BE2C (cell line): ENCODE results near the gene TP53BP2.

Experiments
- DNase-seq: peaks from one replicate; pipeline ENCODE4 v3.0.0-alpha.2; 2020
- H3K27me3 ChIP-seq: fragments of 250-450 bp; sonication (Bioruptor Pico); 2 replicates; pipeline ENCODE4 v1.5.1; 2020; ENCODE audit warnings: mild to moderate bottlenecking
- H3K36me3 ChIP-seq: fragments of 250-450 bp; sonication (Bioruptor Pico); 2 replicates; pipeline ENCODE4 v1.5.1; 2020; ENCODE audit warnings: mild to moderate bottlenecking
- H3K4me1 ChIP-seq: fragments of 250-450 bp; sonication (Bioruptor Pico); 2 replicates; pipeline ENCODE4 v1.5.1; 2020
- H3K4me3 ChIP-seq: 2 replicates; pipeline ENCODE4 v1.5.1; 2011; ENCODE audit warnings: low read depth, low read length
- H3K9me3 ChIP-seq: fragments of 250-450 bp; sonication (Bioruptor Pico); 2 replicates; pipeline ENCODE4 v1.5.1; 2020
- CTCF ChIP-seq: IDR thresholded peaks from 2 replicates; pipeline ENCODE4 v1.5.1; 2012; ENCODE audit warnings: mild to moderate bottlenecking, low read depth, low read length

Gene TP53BP2

DNA sequence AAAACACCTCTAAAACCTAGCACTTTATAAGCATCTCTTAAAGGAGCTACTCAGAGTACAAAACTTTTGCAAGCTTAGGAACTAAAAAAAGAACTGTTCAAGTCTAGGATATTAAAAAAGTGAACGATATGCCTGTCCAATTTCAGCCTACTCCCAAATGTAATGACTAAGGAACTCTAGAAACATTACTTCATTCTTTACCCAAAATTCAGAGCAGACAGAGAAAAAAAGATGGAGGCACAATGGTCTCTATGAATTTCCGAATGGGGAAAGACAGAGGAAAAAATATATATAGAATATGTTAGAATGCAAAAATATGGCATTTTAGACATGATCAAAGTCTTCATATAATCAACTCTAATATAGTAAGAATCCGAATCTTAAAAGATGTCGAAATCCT is 61.2 kb downstream of the TP53BP2 start:
- Histone ChIP-seq H3K36me3 (peaks cover 24% of the 10 kb centered on the region), H3K27me3 (no peaks in the 10 kb centered on the region), H3K4me3 (no peak overlapping the region), H3K4me1 (no peaks in the 10 kb centered on the region), H3K9me3 (no peaks in the 10 kb centered on the region)
- no peak for DNase-seq
- no peak for TF ChIP-seq CTCF

DNA sequence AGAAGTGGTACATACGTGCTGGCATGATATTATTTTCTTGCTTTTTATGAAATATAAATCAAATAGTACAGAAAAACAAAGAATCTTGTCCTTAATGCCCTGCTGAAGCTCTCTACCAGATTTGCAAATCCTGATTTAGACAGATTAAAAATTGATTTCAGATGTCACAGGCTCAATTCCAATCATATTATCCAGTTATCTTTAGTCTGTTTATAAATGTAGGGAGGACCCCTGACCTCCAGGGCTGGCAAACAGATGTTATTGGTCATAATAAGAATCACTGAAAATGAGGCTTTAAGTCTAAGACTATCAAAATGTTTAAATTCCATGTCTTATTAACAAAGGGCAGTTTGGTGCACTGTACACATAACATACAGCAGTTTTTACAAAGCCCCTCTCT is 62.1 kb downstream of the TP53BP2 start:
- no peak for TF ChIP-seq CTCF
- no peak overlapping the region for H3K4me3 ChIP-seq
- no peaks in the 10 kb centered on the region for H3K4me1 ChIP-seq
- no peaks in the 10 kb centered on the region for H3K9me3 ChIP-seq
- no peak for DNase-seq
- H3K36me3 ChIP-seq: peaks cover 27% of the 10 kb centered on the region
- H3K27me3 ChIP-seq: no peaks in the 10 kb centered on the region

GRCh38 chr1:223780949-223781348 is 64.8 kb downstream of the TP53BP2 start:
- Histone ChIP-seq H3K27me3 (no peaks in the 10 kb centered on the region), H3K36me3 (peaks cover 43% of the 10 kb centered on the region), H3K9me3 (no peaks in the 10 kb centered on the region), H3K4me3 (no peak overlapping the region), H3K4me1 (no peaks in the 10 kb centered on the region)
- no peak for TF ChIP-seq CTCF
- DNase-seq: no peak

- Histone ChIP-seq H3K4me3 (no peak overlapping the region), H3K27me3 (no peaks in the 10 kb centered on the region), H3K36me3 (peaks cover 49% of the 10 kb centered on the region), H3K4me1 (no peaks in the 10 kb centered on the region), H3K9me3 (no peaks in the 10 kb centered on the region)
- no peak for DNase-seq
- no peak for TF ChIP-seq CTCF
Observed at GRCh38 chr1:223780318-223780717, 65.4 kb downstream of the TP53BP2 start.

DNA sequence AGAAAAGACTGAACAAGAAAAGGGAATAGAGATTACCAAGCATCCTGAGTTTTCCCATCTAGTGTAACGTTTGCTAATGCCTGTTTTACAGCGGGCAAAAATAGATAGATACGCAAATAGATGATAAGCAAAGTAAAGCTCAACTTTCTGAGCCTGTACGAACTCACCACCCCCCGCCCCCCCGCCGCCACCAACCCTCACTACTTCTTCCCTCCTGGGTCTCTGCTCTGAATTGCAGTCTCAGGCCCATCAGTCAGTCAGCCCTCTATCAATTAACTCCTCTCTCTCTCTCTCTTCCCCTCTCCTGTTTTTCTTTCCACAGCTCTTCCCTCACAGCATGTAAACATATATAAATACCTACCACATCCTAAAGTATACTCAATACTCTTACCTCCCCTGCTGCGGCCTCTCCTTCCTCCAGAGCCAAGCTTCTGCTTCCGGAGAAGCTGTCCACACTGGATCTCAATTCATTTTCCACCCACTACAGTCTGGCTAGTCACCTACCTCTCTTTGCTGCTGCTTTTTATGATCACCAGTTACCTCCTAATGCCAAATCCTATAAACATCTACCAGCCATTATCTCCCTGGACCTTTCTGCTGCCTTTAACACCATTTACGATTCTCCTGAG is 68.8 kb downstream of the TP53BP2 start:
- no peak for TF ChIP-seq CTCF
- Histone ChIP-seq H3K4me3 (no peak overlapping the region), H3K36me3 (peaks cover 57% of the 10 kb centered on the region), H3K9me3 (no peaks in the 10 kb centered on the region), H3K27me3 (no peaks in the 10 kb centered on the region), H3K4me1 (no peaks in the 10 kb centered on the region)
- DNase-seq: no peak

DNA sequence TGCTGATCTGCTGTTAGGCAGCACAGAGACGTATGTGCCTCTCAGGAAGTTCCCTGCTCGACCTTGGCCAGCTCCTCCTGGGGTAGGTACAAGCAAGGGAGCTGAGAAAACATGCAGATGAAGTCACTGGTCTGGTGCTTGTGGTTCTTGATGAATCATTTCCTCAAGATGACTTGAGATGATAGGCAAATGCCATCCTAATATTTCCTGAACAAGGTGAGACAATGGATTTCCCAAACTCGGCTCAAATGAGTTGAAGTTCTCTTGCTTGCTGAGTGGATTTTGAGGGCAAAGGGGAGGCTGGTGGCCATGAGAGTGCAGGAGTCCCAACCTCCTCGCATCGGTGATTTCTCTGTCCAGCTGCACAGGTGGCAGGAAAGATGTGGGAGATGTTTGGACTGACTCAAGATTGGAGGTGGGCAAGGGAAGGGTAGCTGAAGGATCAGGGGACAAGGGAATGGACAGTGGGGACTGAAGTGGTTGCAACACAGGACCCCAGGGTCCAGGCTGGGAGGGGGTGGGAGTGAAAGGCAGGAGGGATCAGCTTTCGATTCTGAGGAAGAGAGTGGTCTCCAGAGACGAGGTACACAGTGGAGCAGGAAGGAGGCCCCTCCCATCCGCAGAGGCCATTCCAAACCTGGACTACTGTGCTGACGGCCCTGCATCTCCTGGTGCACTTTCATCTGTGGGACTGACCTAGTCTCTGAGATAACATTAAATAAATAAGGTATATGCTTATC is 69.5 kb downstream of the TP53BP2 start:
- peaks cover 59% of the 10 kb centered on the region for H3K36me3 ChIP-seq
- H3K27me3 ChIP-seq: no peaks in the 10 kb centered on the region
- H3K4me1 ChIP-seq: no peaks in the 10 kb centered on the region
- DNase-seq: no peak
- H3K9me3 ChIP-seq: no peaks in the 10 kb centered on the region
- H3K4me3 ChIP-seq: no peak overlapping the region
- no peak for TF ChIP-seq CTCF
